ENCODE measurements around the gene CALN1.
A peak's percentile ranks its signal among the peaks of the same experiment; 100 is the strongest.

CALN1 gene

DNA sequence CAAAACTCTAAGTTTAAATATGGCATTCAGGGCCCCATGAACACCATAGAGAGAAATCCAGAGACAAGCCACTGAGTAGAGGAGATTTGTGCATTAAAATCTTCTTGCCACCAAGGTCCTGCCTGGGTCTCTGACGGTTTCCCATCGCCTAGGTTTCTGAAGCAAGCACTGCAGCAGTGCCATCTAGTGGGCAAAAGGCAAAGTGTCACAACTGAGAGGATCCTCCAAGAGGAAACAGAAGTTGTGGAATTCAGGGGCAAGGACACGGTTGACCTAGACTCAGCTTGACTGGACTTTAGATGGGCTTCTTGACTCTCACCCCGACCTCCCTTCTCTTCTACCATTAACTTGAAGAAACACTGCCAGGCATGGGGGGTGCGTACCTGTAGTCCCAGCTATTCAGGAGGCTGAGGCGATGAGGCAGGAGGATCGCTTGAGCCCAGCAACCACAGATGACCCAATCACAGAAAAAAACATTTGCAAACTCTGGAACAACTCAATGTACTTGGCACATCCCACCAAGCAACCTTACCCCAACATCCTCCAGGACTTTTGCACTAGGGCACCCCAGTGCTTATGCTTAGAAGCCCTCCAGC is 676.1 kb downstream of the CALN1 start:
- peak; percentile 50 for DNase-seq (ENCODE audit: low read depth)

DNA sequence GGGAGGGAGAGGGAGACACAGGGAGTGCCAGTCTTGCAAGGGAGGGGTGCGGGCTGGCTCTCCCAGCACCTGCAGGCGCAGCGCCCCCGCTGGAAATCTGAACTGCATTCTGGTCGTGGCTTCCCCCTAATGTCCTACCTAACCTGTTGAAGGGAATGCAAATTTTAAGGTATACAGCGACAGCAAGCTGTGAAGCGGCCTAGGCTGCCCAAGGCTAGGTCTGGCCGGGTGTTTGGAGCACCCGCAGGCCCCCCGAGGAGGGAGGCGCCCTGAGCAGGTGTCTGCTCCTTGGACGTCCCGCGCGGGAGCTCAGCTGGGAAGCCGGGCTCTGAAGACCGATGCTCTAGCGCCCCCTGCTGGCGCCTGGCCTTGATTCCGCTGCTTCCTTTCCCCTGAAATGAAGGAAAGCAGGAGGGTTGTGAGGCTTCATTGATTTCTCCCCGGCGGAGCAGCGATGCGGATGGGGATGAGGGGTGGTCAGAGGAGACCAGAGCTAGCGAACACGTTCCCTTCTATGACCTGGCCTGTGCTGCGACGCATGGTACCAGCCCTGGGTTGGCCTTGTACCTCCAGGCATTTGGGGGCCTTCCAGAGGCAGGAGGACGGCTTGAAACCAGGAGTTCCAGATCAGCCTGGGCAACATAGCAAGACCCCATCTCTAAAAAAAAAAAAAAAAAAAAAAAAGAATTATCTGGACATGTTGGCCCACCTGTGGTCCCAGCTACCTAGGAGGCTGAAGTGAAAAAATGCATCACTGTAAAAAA is 678.8 kb downstream of the CALN1 start:
- peak; percentile 34 for DNase-seq (ENCODE audit: low read depth)

DNA sequence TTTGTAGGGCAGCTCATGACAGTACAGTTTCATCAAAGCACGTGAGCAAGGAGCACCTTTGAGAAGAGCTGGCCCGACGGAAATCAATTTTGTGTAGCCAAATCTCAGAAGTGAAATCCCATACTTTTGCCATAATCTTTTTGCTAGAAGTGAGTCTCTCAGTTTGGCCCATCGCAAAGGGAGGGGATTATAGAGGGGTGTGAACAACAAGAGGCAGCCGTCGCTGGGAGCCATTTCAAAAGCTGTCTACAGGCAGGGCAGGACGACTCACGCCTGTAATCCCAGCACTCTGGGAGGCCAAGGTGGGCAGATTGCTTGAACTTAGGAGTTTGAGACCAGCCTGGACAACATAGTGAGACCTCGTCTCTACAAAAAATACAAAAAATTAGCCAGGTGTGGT is 680.4 kb downstream of the CALN1 start:
- DNase-seq (ENCODE audit: low read depth) = no peak
